ENCODE data around the gene KCNT1. TPM values are rescaled to one million over a fixed set of nuclear protein-coding genes. Genes with fewer than 3 reads are reported as not detected.

Gene KCNT1
- total and polyA plus RNA-seq, 10 of the 15 experiments (the other 5 are each of a cell fraction or from before 2014, with no cell fraction given), result not detected

DNA sequence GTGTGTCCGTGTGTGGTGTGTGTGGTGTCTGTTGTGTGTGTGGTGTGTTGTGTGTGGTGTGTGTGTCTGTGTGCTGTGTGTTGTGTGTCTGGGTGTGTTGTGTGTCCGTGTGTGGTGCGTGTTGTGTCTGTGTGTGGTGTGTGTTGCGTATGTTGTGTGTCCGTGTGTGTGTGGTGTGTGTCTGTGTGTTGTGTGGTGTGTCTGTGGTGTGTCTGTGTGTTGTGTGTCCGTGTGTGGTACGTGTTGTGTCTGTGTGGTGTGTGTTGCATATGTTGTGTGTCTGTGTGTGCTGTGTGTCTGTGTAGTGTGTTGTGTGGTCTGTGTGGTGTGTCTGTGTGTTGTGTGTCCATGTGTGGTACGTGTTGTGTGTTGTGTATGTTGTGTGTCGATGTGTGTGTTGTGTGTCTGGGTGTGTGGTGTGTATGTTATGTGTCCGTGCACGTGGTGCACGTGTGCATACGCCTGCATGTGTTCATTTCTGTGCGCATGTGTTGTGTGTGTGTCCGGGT, 72.3 kb downstream of the KCNT1 start:
- ChIA-PET POLR2A (no interaction called here), SMC1A (ENCODE audit: uncharacterized antibody, unreplicated experiment) (no interaction called here), CTCF (no interaction called here), RAD21 (ENCODE audit: unreplicated experiment) (no interaction called here)
- ATAC-seq (no peak), DNase-seq (ENCODE audit: low read depth, low spot score) (no peak), FAIRE-seq (no peak)
- Histone ChIP-seq H3K27ac (ENCODE audit: control insufficient read depth, insufficient read depth) (no peak overlapping the region), H2AFZ (ENCODE audit: control insufficient read depth, low read depth, low read length) (no peak overlapping the region), H4K20me1 (ENCODE audit: control insufficient read depth, insufficient read depth) (no peaks in the 10 kb centered on the region), H3K4me1 (ENCODE audit: control insufficient read depth, insufficient read depth, low read length) (no peaks in the 10 kb centered on the region), H3K4me3 (no peak overlapping the region), H3K4me2 (ENCODE audit: control insufficient read depth, insufficient read depth) (no peak overlapping the region), H3K79me2 (ENCODE audit: control insufficient read depth, insufficient read depth, low read length) (no peaks in the 10 kb centered on the region), H3K9ac (ENCODE audit: control insufficient read depth, insufficient read depth, low read length) (no peak overlapping the region), H3K36me3 (ENCODE audit: control insufficient read depth in 2 of 2, insufficient read depth in 2 of 2, low read length in 1 of 2) (no peaks in the 10 kb centered on the region), H3K27me3 (replicated peaks in 1 of 2; ENCODE audit: control insufficient read depth in 2 of 2, insufficient read depth in 2 of 2, low read length in 1 of 2) (no peaks in the 10 kb centered on the region), H3K9me3 (replicated peaks; ENCODE audit: control insufficient read depth, insufficient read depth, low read length) (no peaks in the 10 kb centered on the region)
- in situ Hi-C loops (cut with MboI) (no loop called here), intact Hi-C loops (cut with micrococcal nuclease; ENCODE audit: unreplicated experiment) (no loop called here)
- 68% methylated on average over 15 of the region's 15 CpGs for WGBS (ENCODE audit: insufficient coverage, insufficient replicate concordance, low lambda C conversion rate, missing lambda C conversion rate)
- BruUV-seq (replicated peaks), result no TSS peak
- no peak for TF ChIP-seq LARP7 (IDR thresholded peaks at IDR 0.05)
- TF ChIP-seq JUNB (IDR thresholded peaks at IDR 0.05), result no peak
- TF ChIP-seq NR2C2 (IDR thresholded peaks at IDR 0.05; ENCODE audit: borderline replicate concordance, control insufficient read depth, insufficient read length, low read depth), result peak; percentile 55
- TF ChIP-seq KDM1A (IDR thresholded peaks at IDR 0.05; ENCODE audit: borderline replicate concordance), result no peak
- no peak for TF ChIP-seq BCL11A (IDR thresholded peaks at IDR 0.05; ENCODE audit: low read depth, low read length)
- no peak for TF ChIP-seq ZNF622 (IDR thresholded peaks at IDR 0.05)
- no peak for TF ChIP-seq CBX5 (IDR thresholded peaks at IDR 0.05; ENCODE audit: low read depth)

DNA sequence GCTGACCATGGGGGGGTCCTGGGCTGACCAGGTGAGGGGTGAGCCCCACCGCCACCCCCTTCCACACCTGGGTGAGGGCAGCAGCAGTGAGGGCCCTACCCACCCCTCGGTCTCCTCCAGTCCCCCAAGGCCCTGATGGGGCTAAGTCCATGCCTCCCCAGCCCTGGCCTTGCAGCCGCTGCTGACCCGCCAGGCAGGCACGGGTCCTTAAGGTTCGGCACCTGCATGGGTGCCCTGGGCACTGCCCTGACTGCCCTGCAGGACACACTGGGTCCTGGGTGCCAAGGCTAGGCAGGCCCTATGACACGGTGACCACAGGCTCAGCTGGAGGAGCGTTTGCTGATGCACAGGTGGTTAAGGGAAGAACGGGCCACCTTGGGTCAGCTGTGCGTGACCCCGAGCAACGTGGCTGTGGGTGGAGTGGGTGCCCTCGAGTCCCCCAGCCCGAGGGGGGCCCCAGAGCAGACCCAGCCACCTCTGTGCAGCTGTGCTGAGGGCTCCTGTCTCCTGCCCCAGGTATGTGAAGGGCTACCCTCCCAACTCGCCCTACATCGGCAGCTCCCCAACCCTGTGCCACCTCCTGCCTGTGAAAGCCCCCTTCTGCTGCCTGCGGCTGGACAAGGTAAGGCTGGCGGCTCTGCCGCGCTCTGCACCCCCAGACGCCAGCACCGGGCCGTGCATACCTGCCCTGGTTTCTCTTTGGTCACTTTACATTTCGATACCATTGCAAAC, 73.0 kb downstream of the KCNT1 start:
- DNase-seq (ENCODE audit: low read depth, low spot score) (no peak), FAIRE-seq (no peak), ATAC-seq (no peak; the same call in 2 of the 3 replicates)
- no peak overlapping the region for H3K4me3 ChIP-seq
- SMC1A ChIA-PET (ENCODE audit: uncharacterized antibody, unreplicated experiment), result no interaction called here
- no peaks in the 10 kb centered on the region for H3K9me3 ChIP-seq (replicated peaks; ENCODE audit: control insufficient read depth, insufficient read depth, low read length)
- no peak overlapping the region for H3K27ac ChIP-seq (ENCODE audit: control insufficient read depth, insufficient read depth)
- no peak overlapping the region for H2AFZ ChIP-seq (ENCODE audit: control insufficient read depth, low read depth, low read length)
- no peak overlapping the region for H3K4me2 ChIP-seq (ENCODE audit: control insufficient read depth, insufficient read depth)
- H3K79me2 ChIP-seq (ENCODE audit: control insufficient read depth, insufficient read depth, low read length), result no peaks in the 10 kb centered on the region
- in situ Hi-C loops (cut with MboI) (no loop called here), intact Hi-C loops (cut with micrococcal nuclease; ENCODE audit: unreplicated experiment) (no loop called here)
- POLR2A ChIA-PET, result no interaction called here
- no peaks in the 10 kb centered on the region for H3K36me3 ChIP-seq (ENCODE audit: control insufficient read depth in 2 of 2, insufficient read depth in 2 of 2, low read length in 1 of 2)
- CTCF ChIA-PET, result no interaction called here
- no peaks in the 10 kb centered on the region for H3K27me3 ChIP-seq (replicated peaks in 1 of 2; ENCODE audit: control insufficient read depth in 2 of 2, insufficient read depth in 2 of 2, low read length in 1 of 2)
- H3K4me1 ChIP-seq (ENCODE audit: control insufficient read depth, insufficient read depth, low read length), result no peaks in the 10 kb centered on the region
- WGBS (ENCODE audit: insufficient coverage, insufficient replicate concordance, low lambda C conversion rate, missing lambda C conversion rate), result 34% methylated on average over 22 of the region's 24 CpGs
- no TSS peak for BruUV-seq (replicated peaks)
- RAD21 ChIA-PET (ENCODE audit: unreplicated experiment), result no interaction called here
- H4K20me1 ChIP-seq (ENCODE audit: control insufficient read depth, insufficient read depth), result no peaks in the 10 kb centered on the region
- H3K9ac ChIP-seq (ENCODE audit: control insufficient read depth, insufficient read depth, low read length), result no peak overlapping the region
- TF ChIP-seq ZNF217 (IDR thresholded peaks at IDR 0.05) (no peak), ESRRA (IDR thresholded peaks at IDR 0.05; ENCODE audit: low read length) (no peak), HDAC2 (IDR thresholded peaks at IDR 0.05) (no peak), NFYA (IDR thresholded peaks at IDR 0.05; ENCODE audit: borderline replicate concordance, low read depth, low read length) (no peak), CREM (IDR thresholded peaks at IDR 0.05; ENCODE audit: low read depth) (no peak), BCL11A (IDR thresholded peaks at IDR 0.05; ENCODE audit: low read depth, low read length) (no peak)
- TF ChIP-seq, protein P1, sequence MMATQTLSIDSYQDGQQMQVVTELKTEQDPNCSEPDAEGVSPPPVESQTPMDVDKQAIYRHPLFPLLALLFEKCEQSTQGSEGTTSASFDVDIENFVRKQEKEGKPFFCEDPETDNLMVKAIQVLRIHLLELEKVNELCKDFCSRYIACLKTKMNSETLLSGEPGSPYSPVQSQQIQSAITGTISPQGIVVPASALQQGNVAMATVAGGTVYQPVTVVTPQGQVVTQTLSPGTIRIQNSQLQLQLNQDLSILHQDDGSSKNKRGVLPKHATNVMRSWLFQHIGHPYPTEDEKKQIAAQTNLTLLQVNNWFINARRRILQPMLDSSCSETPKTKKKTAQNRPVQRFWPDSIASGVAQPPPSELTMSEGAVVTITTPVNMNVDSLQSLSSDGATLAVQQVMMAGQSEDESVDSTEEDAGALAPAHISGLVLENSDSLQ (IDR thresholded peaks at IDR 0.05), result no peak
- TF ChIP-seq, protein P2, sequence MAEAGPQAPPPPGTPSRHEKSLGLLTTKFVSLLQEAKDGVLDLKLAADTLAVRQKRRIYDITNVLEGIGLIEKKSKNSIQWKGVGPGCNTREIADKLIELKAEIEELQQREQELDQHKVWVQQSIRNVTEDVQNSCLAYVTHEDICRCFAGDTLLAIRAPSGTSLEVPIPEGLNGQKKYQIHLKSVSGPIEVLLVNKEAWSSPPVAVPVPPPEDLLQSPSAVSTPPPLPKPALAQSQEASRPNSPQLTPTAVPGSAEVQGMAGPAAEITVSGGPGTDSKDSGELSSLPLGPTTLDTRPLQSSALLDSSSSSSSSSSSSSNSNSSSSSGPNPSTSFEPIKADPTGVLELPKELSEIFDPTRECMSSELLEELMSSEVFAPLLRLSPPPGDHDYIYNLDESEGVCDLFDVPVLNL (IDR thresholded peaks at IDR 0.05; ENCODE audit: low read depth, low read length), result no peak
- TF ChIP-seq, protein P3, sequence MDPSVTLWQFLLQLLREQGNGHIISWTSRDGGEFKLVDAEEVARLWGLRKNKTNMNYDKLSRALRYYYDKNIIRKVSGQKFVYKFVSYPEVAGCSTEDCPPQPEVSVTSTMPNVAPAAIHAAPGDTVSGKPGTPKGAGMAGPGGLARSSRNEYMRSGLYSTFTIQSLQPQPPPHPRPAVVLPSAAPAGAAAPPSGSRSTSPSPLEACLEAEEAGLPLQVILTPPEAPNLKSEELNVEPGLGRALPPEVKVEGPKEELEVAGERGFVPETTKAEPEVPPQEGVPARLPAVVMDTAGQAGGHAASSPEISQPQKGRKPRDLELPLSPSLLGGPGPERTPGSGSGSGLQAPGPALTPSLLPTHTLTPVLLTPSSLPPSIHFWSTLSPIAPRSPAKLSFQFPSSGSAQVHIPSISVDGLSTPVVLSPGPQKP (IDR thresholded peaks at IDR 0.05; ENCODE audit: low read depth, low read length), result no peak

All from GM12878 (cell line).